DND-41 (cell line): Measurements from ENCODE around the gene ZNF474.

ENCODE experiments used
- ATAC-seq: fragments of 200-7000 bp; cut with Tn5 transposase; 3 replicates; pipeline ENCODE4 v1.9.1; 2021; ENCODE audit warnings: low read depth; ENCODE audit not compliant: insufficient read depth
- DNase-seq: peaks from one replicate; pipeline ENCODE4 v3.0.0-alpha.2; 2020
- H2AFZ ChIP-seq: 2 replicates; pipeline ENCODE4 v1.6.0; 2012; ENCODE audit warnings: low read depth, low read length
- H3K27ac ChIP-seq: 2 replicates; pipeline ENCODE4 v1.5.1; 2012; ENCODE audit warnings: low read length, inconsistent platforms
- H3K27me3 ChIP-seq: fragments of 200-600 bp; sonication (generic); 2 replicates; pipeline ENCODE4 v1.6.0; 2012; ENCODE audit warnings: low read length, mild to moderate bottlenecking, inconsistent platforms; ENCODE audit not compliant: insufficient read depth, poor library complexity
- H3K36me3 ChIP-seq: 2 replicates; pipeline ENCODE4 v1.5.1; 2012; ENCODE audit warnings: low read length, inconsistent platforms; ENCODE audit not compliant: insufficient read depth
- H3K4me1 ChIP-seq: 2 replicates; pipeline ENCODE4 v1.5.1; 2012; ENCODE audit warnings: mild to moderate bottlenecking, low read length; ENCODE audit not compliant: insufficient read depth
- H3K4me2 ChIP-seq: 2 replicates; pipeline ENCODE4 v1.6.0; 2012; ENCODE audit warnings: mild to moderate bottlenecking, moderate library complexity, low read length, inconsistent platforms; ENCODE audit not compliant: insufficient read depth
- H3K4me3 ChIP-seq, 2 experiments: fragments of 200-600 bp in 1 of 2; shearing (Covaris generic) in 1 of 2; 2 replicates each; pipeline ENCODE4 v1.5.1; 2012 to 2016; ENCODE audit warnings: inconsistent platforms in 2 of 2, low read length in 2 of 2, mild to moderate bottlenecking in 2 of 2, low read depth in 1 of 2, moderate library complexity in 1 of 2
- H3K79me2 ChIP-seq: 2 replicates; pipeline ENCODE4 v1.6.0; 2012; ENCODE audit warnings: low read length, inconsistent platforms; ENCODE audit not compliant: insufficient read depth
- H3K9ac ChIP-seq: 2 replicates; pipeline ENCODE4 v1.6.0; 2012; ENCODE audit warnings: low read depth, mild to moderate bottlenecking, inconsistent platforms, low read length, moderate library complexity
- H3K9me3 ChIP-seq: 2 replicates; pipeline ENCODE4 v1.5.1; 2012; ENCODE audit warnings: low read length, moderate library complexity, mild to moderate bottlenecking, inconsistent platforms; ENCODE audit not compliant: insufficient read depth, severe bottlenecking
- H4K20me1 ChIP-seq: 2 replicates; pipeline ENCODE4 v1.6.0; 2012; ENCODE audit warnings: low read length; ENCODE audit not compliant: insufficient read depth
- EZH2 ChIP-seq: IDR thresholded peaks from 3 replicates; pipeline ENCODE4 v1.6.1; 2012; ENCODE audit warnings: borderline replicate concordance, low read depth, mild to moderate bottlenecking, moderate library complexity, low read length, inconsistent platforms; ENCODE audit not compliant: severe bottlenecking
- TF ChIP-seq, protein P1 (sequence below): IDR thresholded peaks from 2 replicates; pipeline ENCODE4 v1.5.1; 2012; ENCODE audit warnings: borderline replicate concordance, low read length, moderate library complexity, mild to moderate bottlenecking; ENCODE audit not compliant: poor library complexity, severe bottlenecking; ENCODE audit errors: extremely low read depth

The ZNF474 gene

DNA sequence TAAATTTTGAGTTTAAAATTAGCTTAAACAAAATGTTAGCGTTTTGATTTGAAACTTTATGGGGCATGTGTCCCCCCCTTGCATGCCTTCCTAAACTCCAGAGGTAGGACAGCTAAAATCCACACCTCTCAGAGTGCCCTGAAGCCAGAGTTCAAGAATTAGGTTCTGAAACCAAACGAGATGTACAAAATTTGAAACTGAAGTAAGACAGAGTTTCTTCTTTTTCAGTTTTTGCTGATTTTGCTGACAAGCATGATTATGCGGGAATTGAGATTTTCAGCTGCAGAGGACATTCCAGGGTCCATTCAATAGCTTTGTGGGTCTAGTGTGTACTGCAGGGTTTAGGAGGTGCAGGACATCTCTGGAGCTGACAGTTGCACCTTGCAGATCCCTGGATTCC is 34.2 kb upstream of the ZNF474 start:
- DNase-seq (no peak), ATAC-seq (no peak)
- Histone ChIP-seq H3K27ac (no peak overlapping the region), H3K9me3 (no peaks in the 10 kb centered on the region), H3K4me1 (no peaks in the 10 kb centered on the region; the same call in 1 of the 2 replicates), H3K4me2 (no peak overlapping the region), H3K27me3 (no peaks in the 10 kb centered on the region), H4K20me1 (no peaks in the 10 kb centered on the region), H3K36me3 (no peaks in the 10 kb centered on the region), H3K79me2 (no peaks in the 10 kb centered on the region), H2AFZ (no peak overlapping the region), H3K9ac (no peak overlapping the region), H3K4me3 (no peak overlapping the region)
- no peak for TF ChIP-seq EZH2
- TF ChIP-seq, protein P1, sequence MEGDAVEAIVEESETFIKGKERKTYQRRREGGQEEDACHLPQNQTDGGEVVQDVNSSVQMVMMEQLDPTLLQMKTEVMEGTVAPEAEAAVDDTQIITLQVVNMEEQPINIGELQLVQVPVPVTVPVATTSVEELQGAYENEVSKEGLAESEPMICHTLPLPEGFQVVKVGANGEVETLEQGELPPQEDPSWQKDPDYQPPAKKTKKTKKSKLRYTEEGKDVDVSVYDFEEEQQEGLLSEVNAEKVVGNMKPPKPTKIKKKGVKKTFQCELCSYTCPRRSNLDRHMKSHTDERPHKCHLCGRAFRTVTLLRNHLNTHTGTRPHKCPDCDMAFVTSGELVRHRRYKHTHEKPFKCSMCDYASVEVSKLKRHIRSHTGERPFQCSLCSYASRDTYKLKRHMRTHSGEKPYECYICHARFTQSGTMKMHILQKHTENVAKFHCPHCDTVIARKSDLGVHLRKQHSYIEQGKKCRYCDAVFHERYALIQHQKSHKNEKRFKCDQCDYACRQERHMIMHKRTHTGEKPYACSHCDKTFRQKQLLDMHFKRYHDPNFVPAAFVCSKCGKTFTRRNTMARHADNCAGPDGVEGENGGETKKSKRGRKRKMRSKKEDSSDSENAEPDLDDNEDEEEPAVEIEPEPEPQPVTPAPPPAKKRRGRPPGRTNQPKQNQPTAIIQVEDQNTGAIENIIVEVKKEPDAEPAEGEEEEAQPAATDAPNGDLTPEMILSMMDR = no peak

DNA sequence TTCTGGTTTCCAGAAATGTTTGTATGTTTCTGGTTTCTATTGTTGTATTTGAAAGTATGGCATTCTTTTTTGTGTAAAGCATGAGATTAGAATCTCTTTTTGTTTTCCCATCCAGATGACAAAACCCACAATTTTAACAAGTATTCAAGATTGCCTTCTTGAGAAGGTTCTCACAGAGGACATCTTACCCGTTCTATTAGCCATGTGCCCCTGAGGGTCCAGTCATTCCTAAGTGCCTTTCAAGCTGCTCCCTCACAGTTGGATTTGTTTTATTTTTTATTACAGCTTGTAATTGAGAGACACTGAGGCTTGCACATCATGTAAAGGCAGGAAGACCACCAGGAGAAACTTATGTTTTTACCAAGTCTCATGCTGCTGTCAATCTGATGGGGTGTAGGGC is 32.0 kb upstream of the ZNF474 start:
- no peak for ATAC-seq
- TF ChIP-seq, protein P1 = no peak
- Histone ChIP-seq H3K27ac (no peak overlapping the region), H3K9me3 (no peaks in the 10 kb centered on the region), H3K36me3 (no peaks in the 10 kb centered on the region), H3K4me2 (no peak overlapping the region), H3K9ac (no peak overlapping the region), H3K27me3 (no peaks in the 10 kb centered on the region), H3K79me2 (no peaks in the 10 kb centered on the region), H2AFZ (no peak overlapping the region), H3K4me3 (no peak overlapping the region), H3K4me1 (no peaks in the 10 kb centered on the region), H4K20me1 (no peaks in the 10 kb centered on the region)
- no peak for DNase-seq

DNA sequence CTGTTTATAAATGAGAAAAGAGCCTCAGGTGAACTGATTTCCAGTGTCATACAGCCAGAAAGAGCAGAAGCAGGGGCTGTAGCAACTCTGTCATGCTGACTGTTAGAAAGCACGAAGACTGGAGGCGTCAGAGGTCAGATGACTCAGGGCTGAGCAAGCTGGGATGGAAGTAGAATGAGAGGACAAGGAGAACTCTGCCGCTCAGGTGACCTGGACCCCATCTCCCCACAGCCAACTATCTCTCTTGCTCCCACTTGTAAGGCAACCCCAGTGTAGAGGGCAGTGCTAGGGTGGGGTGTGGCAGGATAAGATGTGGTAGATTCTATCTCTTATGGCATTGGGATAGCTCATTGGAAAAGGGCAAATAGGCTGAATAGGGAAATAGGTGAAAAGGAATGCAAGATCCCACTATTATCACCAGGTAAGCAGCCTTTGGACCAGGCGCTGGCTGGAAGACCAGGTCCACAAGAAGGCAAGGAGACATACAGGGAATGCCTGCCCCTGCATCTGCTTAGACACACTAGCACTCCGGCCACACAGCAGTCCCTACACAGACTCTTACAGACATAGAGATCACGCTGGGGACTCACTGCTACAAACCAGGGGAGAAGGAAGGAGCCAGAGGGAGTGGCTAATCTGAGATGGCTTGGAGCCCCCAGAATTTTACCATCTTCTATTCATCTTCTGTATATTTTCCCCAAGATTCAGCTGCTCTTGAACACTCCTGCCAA is 30.1 kb upstream of the ZNF474 start:
- H3K27ac ChIP-seq = no peak overlapping the region
- H3K4me3 ChIP-seq = no peak overlapping the region
- H3K4me1 ChIP-seq = no peaks in the 10 kb centered on the region
- no peaks in the 10 kb centered on the region for H3K79me2 ChIP-seq
- H3K9me3 ChIP-seq = no peaks in the 10 kb centered on the region
- no peaks in the 10 kb centered on the region for H4K20me1 ChIP-seq
- H3K9ac ChIP-seq = no peak overlapping the region
- no peak for ATAC-seq
- no peak for TF ChIP-seq EZH2
- TF ChIP-seq, protein P1 = no peak
- H3K36me3 ChIP-seq = no peaks in the 10 kb centered on the region
- H2AFZ ChIP-seq = no peak overlapping the region
- DNase-seq = no peak
- no peak overlapping the region for H3K4me2 ChIP-seq
- no peaks in the 10 kb centered on the region for H3K27me3 ChIP-seq
